Fibroblast of the aortic adventitia (primary cell): ENCODE results near the gene FEV. TPM values are rescaled to one million over a fixed set of nuclear protein-coding genes. Genes with fewer than 3 reads are reported as not detected.

Experiments
- DNase-seq: peaks from one replicate; pipeline ENCODE4 v3.0.0-alpha.2; 2010; ENCODE audit warnings: low read depth
- H3K4me3 ChIP-seq: 2 replicates; pipeline ENCODE4 v1.5.1; 2011; ENCODE audit warnings: low read depth, mild to moderate bottlenecking, control low read depth, low read length, moderate library complexity
- CTCF ChIP-seq: IDR thresholded peaks from 2 replicates; pipeline ENCODE4 v1.5.1; 2011; ENCODE audit warnings: mild to moderate bottlenecking, low read length, control low read depth, inconsistent platforms; ENCODE audit not compliant: insufficient read depth
- total RNA-seq: library from RNA; depleted of rRNA; stranded (reverse); fragments of >200 nt; gene quantifications from 2 replicates; pipeline ENCODE4 v1.2.3, GENCODE V29; 2012; ENCODE audit warnings: low replicate concordance

Gene FEV
- total RNA-seq, result not detected in 2 replicates

DNA sequence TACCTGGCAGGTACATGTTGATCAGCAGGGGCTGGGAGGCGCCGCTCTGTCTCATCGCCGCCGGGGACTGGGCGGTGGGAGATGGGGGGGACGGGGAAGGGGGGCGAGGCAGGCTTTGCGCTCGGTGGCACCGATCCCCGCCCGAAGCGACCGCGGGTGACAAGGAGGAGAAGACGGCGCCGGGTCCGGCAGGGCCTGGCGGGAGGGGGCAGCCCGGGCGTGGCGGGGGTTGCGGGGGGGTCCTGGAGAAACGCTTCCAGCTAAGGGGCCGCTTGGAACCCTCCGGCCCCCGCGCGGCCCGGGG, at the start of gene FEV:
Gene FEV, minus strand, starts transcription at position 164 of the 304 bp plus-strand sequence. Its CDS starts 109 bp downstream, at position 55.
- DNase-seq, result no peak
- no peak for TF ChIP-seq CTCF
- H3K4me3 ChIP-seq, result no peak within 1 kb of the TSS

- TF ChIP-seq CTCF, result no peak
- no peak overlapping the region for H3K4me3 ChIP-seq
- no peak for DNase-seq
Observed at GRCh38 chr2:219032051-219032745, 47.2 kb upstream of the FEV start.

GRCh38 chr2:219031005-219031738, 46.2 kb upstream of the FEV start:
- no peak for TF ChIP-seq CTCF
- no peak for DNase-seq
- no peak overlapping the region for H3K4me3 ChIP-seq

- no peak for TF ChIP-seq CTCF
- DNase-seq, result no peak
- H3K4me3 ChIP-seq, result no peak overlapping the region
Observed at GRCh38 chr2:219030177-219030940, 45.4 kb upstream of the FEV start.

DNA sequence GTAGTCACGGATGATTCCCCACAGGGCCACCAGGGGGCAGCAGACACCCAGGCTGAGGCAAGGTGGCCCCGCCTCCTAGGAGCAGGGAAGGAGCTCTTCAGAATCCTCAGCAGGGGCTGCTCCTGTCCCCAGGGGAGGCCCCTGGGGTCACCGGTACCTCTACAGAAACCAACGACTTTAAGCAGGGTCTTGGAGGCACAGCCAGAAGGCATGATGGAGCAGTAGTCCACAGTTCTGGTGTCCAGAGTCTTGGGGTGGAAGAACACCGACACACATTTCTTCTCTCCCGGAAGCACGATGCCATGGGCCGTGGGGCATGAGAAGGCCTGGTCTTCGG, 44.8 kb upstream of the FEV start:
- TF ChIP-seq CTCF, result peak; percentile 92
- no peak overlapping the region for H3K4me3 ChIP-seq
- peak; percentile 74 for DNase-seq

GRCh38 chr2:219028996-219029828, 44.2 kb upstream of the FEV start:
- no peak overlapping the region for H3K4me3 ChIP-seq
- no peak for TF ChIP-seq CTCF
- no peak for DNase-seq
